MG63 (cell line): ENCODE measurements around the gene B3GAT2. TPM values are rescaled to one million over a fixed set of nuclear protein-coding genes. Genes with fewer than 3 reads are reported as not detected.

ENCODE experiments used
- DNase-seq: peaks from one replicate; pipeline ENCODE4 v3.0.0-alpha.2; 2020
- H3K27me3 ChIP-seq: fragments of 250-450 bp; sonication (Bioruptor Pico); 2 replicates; pipeline ENCODE4 v1.5.1; 2020; ENCODE audit warnings: mild to moderate bottlenecking, moderate library complexity
- H3K36me3 ChIP-seq: fragments of 250-450 bp; sonication (Bioruptor Pico); 2 replicates; pipeline ENCODE4 v1.5.1; 2020; ENCODE audit warnings: mild to moderate bottlenecking, moderate library complexity
- H3K4me3 ChIP-seq: fragments of 250-450 bp; sonication (Bioruptor Pico); 2 replicates; pipeline ENCODE4 v1.5.1; 2020; ENCODE audit warnings: mild to moderate bottlenecking, moderate library complexity
- H3K9me3 ChIP-seq: fragments of 250-450 bp; sonication (Bioruptor Pico); 2 replicates; pipeline ENCODE4 v1.5.1; 2020; ENCODE audit warnings: mild to moderate bottlenecking, moderate library complexity
- total RNA-seq: library from RNA; depleted of rRNA; stranded (reverse); fragments of >200 nt; shearing (Covaris generic); gene quantifications from 2 replicates; pipeline ENCODE4 v1.2.3, GENCODE V29; 2014; ENCODE audit warnings: low replicate concordance

B3GAT2 gene
- total RNA-seq, 1 experiment from 2014 or later = not detected

DNA sequence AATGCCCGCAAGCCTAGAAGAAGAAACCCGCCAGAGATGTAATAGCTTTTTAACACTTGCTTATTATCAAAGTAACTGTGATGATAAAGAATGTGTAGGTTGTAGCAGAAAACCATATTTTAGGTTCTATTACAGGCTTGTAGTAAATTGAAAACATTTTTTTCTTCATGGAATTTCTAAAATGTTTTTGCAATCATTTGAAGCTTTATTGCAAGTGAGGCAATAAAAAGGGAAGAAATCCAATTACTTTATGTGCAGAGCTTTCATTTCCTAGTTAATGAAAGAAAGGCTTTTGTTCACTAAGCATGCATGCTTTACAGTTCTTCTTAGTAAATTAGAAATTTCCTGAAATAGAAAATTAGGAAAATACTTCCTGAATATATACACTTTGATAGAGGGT is 135.1 kb downstream of the B3GAT2 start:
- H3K27me3 ChIP-seq = no peaks in the 10 kb centered on the region
- H3K36me3 ChIP-seq = no peaks in the 10 kb centered on the region
- no peak for DNase-seq
- H3K9me3 ChIP-seq = no peaks in the 10 kb centered on the region
- no peak overlapping the region for H3K4me3 ChIP-seq

DNA sequence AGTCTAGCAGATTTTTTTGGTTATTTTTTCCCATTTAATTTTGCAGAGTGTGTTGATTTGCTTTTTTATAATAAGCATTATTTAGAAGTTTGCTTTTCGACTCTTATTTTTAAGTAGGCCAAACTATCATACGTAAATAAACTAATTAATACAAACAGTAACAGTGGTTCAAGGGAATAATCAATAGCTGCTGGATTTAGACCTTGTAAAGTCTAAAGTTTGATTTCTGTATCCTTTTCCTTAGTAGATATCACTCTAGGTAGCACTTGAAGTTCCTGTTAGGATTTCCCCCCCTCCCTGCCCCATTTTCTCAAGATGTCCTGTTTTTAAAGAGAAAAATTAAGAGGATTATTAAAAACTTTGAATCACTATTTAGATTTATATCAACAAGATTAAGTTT is 136.1 kb downstream of the B3GAT2 start:
- DNase-seq = no peak
- Histone ChIP-seq H3K27me3 (no peaks in the 10 kb centered on the region), H3K36me3 (no peaks in the 10 kb centered on the region), H3K9me3 (no peaks in the 10 kb centered on the region), H3K4me3 (no peak overlapping the region)

DNA sequence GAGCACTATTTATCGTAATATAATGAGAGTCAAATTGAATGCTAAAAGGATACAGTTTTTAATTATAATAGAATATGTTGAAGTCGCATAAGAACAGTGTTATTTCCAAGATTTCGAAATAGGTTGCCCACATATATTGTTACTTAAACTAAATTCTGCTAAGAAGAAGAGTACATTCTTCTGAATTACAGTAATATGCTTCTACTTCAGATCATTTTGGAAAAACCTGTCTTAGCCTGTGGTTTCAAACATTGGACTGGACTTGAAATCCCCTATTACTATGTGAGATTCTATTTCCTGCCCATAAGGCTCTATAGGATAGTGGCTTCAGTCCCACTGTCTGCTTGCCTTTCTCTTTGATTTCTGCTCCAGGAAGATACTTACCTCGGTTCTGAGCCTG is 137.2 kb downstream of the B3GAT2 start:
- H3K9me3 ChIP-seq = no peaks in the 10 kb centered on the region
- H3K4me3 ChIP-seq = no peak overlapping the region
- H3K27me3 ChIP-seq = no peaks in the 10 kb centered on the region
- DNase-seq = no peak
- H3K36me3 ChIP-seq = no peaks in the 10 kb centered on the region

DNA sequence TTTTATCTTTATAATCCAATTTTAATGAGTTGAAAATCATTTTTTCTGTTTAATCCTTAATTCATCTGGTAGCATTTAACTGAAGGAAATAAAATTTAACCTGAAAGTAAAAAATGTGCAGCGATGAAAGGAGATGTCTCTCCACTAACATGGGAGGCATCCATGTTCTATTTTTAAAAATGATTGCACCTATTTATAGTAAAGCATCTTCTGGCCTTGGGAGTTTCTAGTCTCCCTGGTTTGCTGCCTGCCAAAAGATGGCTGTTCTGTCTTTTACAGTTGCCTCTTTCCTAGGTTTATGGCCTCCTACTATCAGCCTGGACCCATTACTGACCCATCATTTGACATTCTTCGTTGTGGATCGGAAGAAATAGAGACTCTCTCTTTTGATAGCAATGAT is 143.0 kb downstream of the B3GAT2 start:
- no peaks in the 10 kb centered on the region for H3K36me3 ChIP-seq
- H3K9me3 ChIP-seq = no peaks in the 10 kb centered on the region
- DNase-seq = no peak
- no peaks in the 10 kb centered on the region for H3K27me3 ChIP-seq
- H3K4me3 ChIP-seq = no peak overlapping the region

DNA sequence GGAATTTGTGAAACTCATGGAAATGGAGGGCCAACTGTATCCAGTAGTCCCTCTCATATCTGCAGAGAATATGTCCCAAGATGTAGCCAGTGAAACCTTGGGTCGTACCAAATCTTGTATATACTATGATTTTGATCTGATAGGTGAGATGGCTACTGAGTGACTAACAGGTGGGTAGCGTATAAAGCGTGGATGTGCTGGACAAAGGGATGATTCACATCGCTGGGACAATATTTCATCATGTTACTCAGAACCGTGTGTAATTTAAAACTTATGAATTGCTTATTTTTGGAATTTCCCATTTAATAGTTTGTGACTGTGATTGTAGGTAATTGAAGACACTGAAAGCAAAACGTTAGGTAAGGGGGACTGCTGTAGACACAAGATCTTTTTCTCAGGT is 145.1 kb downstream of the B3GAT2 start:
- no peak for DNase-seq
- H3K4me3 ChIP-seq = no peak overlapping the region
- no peaks in the 10 kb centered on the region for H3K36me3 ChIP-seq

More for the DNA sequence above, 145.1 kb downstream of the B3GAT2 start:
- Histone ChIP-seq H3K27me3 (no peaks in the 10 kb centered on the region), H3K9me3 (no peaks in the 10 kb centered on the region)
